GM04503 (cell line): ENCODE results near the gene RANBP3.
"Not testable (repeated sequence)": the region's sequence is repeated elsewhere in the genome, so short reads cannot be mapped to it uniquely, and the experiment has no call there.

Experiments used
- DNase-seq: peaks from one replicate; pipeline ENCODE4 v3.0.0-alpha.2; 2012; ENCODE audit warnings: low read depth

The RANBP3 gene

GRCh38 chr19:5882421-5882968, 95.4 kb downstream of the RANBP3 start:
- DNase-seq: no peak

DNA sequence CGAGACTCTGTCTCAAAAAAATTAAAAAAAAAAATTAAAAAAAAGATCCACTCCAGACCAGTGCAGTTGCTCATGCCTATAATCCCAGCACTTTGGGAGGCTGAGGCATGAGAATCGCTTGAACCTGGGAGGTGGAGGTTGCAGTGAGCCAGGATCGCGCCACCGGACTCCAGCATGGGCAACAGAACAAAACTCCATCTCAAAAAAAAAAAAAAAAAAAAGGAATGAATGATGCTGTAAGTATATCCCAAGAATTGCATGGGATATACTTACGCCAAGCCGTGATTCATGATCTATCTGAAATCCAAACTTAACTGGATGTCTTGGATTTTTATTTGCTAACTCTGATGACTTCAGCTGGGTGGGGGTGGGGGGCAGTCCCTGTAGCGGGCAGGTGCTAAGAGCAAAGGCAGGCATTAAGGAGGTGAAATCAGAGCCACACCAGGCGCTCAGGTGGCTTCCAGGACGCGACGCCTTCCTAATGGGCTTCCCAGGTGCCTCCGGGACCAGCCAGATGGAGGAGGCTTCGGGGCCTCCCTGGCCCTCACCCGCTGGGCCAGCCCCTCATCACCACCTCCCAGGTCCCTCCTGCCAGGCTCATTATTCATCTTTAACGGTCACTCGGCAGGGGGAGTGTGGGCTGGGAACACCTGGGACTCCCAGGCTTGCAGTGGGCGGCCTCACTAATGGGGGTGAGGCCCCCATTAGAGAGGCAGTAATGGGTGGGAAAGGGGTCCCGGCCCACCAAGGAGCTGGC, 96.2 kb downstream of the RANBP3 start:
- no peak for DNase-seq

DNA sequence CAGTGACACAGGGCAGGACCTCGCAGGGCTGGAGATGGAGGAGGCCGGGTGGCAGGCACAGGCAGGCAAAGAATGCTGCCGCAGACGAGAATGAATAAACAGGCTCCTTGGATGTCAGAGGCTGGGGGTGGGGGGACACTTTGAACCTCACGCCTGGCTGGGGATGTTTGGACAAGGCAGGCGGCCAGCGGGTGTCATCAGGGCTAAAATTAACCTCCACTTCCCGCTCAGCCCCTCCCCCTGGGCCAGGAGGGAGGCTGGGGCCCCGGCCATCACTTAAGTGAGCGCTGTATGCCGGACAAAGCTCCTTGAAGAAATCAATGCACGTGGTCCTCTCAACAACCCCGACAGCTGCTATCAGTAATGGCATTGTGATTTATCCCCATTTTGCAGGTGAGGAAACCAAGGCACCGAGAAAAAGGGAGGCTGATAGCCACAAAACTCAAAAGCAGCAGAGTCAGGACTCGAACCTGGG, 97.3 kb downstream of the RANBP3 start:
- peak; percentile 44 for DNase-seq

- no peak for DNase-seq
Measured at GRCh38 chr19:5880196-5880595, 97.7 kb downstream of the RANBP3 start.

DNA sequence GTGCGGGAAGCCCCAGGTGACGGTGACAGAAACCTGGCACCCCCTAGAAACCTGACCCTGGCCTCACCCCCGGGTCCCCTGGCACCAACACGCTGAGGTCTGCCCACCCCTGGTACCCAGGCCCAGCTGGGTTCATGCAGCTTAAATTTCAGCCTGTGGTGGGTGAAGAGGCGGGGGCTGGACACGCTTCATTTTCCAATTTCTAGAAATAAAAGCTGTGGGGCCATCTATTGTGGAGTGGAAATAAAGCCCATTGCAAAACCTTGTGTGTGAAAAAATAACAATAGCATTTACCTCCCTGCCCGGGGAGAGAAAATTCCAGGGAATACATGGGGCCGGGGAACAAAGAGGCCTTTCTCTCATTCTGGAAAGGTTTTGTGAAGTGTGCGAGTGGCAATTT, 100.1 kb downstream of the RANBP3 start:
- DNase-seq: no peak

- DNase-seq: no peak
Measured at GRCh38 chr19:5877427-5877826, 100.5 kb downstream of the RANBP3 start.

DNA sequence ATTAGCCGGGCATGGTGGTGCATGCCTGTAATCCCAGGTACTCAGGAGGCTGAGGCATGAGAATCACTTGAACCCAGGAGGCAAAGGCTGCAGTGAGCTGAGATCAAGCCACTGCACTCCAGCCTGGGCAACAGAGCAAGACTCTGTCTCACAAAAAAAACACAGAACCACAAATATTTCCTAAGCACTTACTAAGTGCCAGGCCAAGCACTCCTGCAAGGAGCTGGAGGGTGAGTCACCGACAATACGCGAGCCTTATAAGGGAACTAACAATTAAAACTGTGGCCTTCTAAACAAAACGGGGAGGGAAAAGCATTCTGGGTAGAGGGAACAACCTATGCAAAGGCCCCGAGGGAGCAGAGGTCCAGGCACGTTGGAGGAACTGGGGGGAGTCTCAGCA, 103.4 kb downstream of the RANBP3 start:
- DNase-seq: not testable (repeated sequence)

- no peak for DNase-seq
Measured at GRCh38 chr19:5873617-5874199, 104.2 kb downstream of the RANBP3 start.

DNA sequence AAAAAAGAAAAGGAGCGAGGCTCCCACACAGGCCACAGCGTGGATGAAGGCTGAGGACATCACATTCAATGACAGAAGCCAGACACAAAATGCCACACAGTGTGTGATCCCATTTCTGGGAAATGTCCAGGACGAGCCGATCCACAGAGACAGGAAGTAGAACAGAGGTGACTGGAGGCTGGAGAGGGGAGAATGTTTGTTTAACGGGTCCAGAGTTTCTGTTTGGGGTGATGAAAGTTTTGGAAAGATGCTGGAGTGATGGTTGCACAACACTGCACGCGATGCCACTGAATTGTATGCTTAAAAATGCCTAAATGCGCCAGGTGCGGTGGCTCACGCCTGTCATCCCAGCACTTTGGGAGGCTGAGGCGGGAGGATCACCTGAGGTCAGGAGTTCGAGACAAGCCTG, 107.0 kb downstream of the RANBP3 start:
- no peak for DNase-seq

DNA sequence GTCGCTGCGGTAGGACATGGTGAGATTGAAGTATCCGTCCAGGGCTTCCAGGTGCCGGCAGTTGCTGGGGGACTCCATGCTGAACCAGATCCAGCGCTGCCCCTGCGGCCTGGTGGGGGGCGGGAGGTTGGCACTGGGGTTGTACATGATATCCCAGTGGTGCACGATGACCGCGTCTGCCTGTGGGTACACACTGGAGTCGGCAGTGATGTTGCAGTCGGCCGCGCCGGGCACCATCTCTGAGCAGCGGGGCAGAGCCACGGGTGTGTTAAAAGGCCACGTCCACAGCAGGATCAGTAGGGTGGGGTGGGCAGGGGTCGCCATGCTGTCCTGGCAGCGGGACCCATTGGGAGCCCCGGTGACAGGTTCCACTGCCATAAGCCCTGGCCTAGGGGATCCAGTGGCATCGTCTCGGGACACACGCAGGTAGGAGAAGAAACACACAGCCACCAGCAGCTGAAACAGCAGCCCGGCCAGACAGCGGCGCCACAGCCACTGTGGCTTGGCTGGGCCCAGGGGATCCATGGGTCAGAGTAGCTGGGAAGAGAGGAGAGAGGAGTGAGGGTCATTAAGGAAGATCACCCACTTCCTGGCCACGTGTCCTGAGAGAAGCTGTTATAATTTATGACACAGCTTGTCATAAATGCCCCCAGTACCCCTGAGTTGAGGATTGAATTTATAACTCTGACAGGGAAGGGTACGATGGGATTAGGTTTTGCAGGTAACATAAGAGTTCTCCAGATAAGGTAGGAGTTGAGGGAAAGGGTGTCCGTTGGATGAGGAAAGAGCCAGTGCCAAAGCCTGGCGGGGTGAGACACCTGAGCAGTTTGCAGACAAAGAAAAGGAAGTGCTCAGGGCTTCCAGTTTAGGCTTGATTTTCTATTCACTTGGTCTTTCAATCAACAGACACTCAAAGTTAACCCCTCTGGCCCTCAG, 110.5 kb downstream of the RANBP3 start:
- no peak for DNase-seq
